Ishikawa (cell line): ENCODE results near the gene FAM53B.

Experiments
- CREB1 ChIP-seq: IDR thresholded peaks from 2 replicates; pipeline ENCODE4 v1.6.1; 2012; ENCODE audit warnings: low read depth
- EGR1 ChIP-seq: IDR thresholded peaks from 2 replicates; pipeline ENCODE4 v1.6.1; 2012
- EP300 ChIP-seq: IDR thresholded peaks from 2 replicates; pipeline ENCODE4 v1.6.1; 2012; ENCODE audit warnings: borderline replicate concordance
- FOXM1 ChIP-seq: IDR thresholded peaks from 2 replicates; pipeline ENCODE4 v1.6.1; 2012; ENCODE audit warnings: low read depth, borderline replicate concordance
- NFIC ChIP-seq: IDR thresholded peaks from 2 replicates; pipeline ENCODE4 v1.6.1; 2012
- RAD21 ChIP-seq: IDR thresholded peaks from 2 replicates; pipeline ENCODE4 v1.6.1; 2012; ENCODE audit warnings: low read depth
- TAF1 ChIP-seq: IDR thresholded peaks from 2 replicates; pipeline ENCODE4 v1.6.1; 2012; ENCODE audit warnings: low read depth, mild to moderate bottlenecking
- TCF12 ChIP-seq: IDR thresholded peaks from 2 replicates; pipeline ENCODE4 v1.6.1; 2012; ENCODE audit warnings: low read depth
- YY1 ChIP-seq: IDR thresholded peaks from 2 replicates; pipeline ENCODE4 v1.6.1; 2012; ENCODE audit warnings: low read depth
- ZBTB7A ChIP-seq: IDR thresholded peaks from 2 replicates; pipeline ENCODE4 v1.6.1; 2012; ENCODE audit warnings: low read depth
- TF ChIP-seq, protein P1 (sequence below): IDR thresholded peaks from 2 replicates; pipeline ENCODE4 v1.6.1; 2012
- TF ChIP-seq, protein P2 (sequence below): IDR thresholded peaks from 2 replicates; pipeline ENCODE4 v1.6.1; 2012; ENCODE audit warnings: low read depth, mild to moderate bottlenecking

DNA sequence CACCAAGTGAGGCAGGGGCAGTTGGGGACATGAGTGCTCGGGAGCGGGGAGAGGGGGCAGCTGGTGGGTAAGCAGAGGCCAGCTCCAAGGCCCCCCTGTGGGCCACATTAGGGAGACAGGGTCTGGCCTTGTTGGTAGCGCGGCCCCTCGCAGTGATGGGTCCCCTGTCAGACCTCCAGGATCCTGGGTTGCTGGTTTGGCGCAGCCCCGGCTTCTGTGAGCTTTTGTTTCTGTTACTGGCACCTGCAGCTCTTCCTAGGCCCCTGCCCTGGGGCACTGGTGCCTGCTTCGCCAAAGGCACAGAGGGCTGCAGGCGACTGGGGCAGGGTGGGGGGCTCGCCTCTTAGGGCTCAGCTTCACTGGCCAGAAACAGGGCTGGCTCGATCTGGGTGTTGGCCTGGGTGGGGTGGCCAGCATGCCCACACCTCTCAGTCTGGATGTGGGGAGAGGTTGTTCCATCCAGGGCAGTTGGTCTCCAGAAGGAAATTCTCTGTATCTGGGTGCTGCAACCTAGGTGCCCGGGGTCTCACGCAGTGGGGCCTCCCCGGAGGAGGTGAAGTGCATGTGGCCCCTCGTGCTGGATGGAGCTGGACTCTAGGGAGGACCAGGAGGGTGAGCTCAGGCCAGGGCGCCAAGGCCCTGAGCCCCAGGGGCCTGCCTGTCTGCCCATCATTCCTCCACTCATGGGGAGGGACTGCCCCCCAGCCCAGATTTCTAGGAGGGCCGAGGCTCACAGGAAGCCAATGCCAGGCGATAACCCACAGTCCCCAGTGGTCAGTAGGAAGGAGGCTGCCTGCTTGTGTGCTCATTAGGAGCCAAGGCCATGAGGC lies 143.9 kb downstream of the FAM53B start:
- TF ChIP-seq EP300 = no peak
- TF ChIP-seq FOXM1 = no peak
- TF ChIP-seq YY1 = no peak
- TF ChIP-seq TCF12 = no peak
- TF ChIP-seq TAF1 = no peak
- TF ChIP-seq, protein P1, sequence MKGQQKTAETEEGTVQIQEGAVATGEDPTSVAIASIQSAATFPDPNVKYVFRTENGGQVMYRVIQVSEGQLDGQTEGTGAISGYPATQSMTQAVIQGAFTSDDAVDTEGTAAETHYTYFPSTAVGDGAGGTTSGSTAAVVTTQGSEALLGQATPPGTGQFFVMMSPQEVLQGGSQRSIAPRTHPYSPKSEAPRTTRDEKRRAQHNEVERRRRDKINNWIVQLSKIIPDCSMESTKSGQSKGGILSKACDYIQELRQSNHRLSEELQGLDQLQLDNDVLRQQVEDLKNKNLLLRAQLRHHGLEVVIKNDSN = no peak
- TF ChIP-seq RAD21 = no peak
- TF ChIP-seq, protein P2, sequence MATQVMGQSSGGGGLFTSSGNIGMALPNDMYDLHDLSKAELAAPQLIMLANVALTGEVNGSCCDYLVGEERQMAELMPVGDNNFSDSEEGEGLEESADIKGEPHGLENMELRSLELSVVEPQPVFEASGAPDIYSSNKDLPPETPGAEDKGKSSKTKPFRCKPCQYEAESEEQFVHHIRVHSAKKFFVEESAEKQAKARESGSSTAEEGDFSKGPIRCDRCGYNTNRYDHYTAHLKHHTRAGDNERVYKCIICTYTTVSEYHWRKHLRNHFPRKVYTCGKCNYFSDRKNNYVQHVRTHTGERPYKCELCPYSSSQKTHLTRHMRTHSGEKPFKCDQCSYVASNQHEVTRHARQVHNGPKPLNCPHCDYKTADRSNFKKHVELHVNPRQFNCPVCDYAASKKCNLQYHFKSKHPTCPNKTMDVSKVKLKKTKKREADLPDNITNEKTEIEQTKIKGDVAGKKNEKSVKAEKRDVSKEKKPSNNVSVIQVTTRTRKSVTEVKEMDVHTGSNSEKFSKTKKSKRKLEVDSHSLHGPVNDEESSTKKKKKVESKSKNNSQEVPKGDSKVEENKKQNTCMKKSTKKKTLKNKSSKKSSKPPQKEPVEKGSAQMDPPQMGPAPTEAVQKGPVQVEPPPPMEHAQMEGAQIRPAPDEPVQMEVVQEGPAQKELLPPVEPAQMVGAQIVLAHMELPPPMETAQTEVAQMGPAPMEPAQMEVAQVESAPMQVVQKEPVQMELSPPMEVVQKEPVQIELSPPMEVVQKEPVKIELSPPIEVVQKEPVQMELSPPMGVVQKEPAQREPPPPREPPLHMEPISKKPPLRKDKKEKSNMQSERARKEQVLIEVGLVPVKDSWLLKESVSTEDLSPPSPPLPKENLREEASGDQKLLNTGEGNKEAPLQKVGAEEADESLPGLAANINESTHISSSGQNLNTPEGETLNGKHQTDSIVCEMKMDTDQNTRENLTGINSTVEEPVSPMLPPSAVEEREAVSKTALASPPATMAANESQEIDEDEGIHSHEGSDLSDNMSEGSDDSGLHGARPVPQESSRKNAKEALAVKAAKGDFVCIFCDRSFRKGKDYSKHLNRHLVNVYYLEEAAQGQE = no peak
- no peak for TF ChIP-seq NFIC
- no peak for TF ChIP-seq CREB1
- no peak for TF ChIP-seq EGR1
- no peak for TF ChIP-seq ZBTB7A
